GM18519 (cell line): ENCODE results near the gene AP2M1.

Experiments used
- ATAC-seq: cut with Tn5 transposase; IDR thresholded peaks from one replicate; pipeline ENCODE4 v1.9.1; 2021; ENCODE audit warnings: mild to moderate bottlenecking, moderate library complexity; ENCODE audit not compliant: unreplicated experiment, low FRiP score

AP2M1 gene

GRCh38 chr3:184176377-184177330, 2.0 kb downstream of the AP2M1 start:
- ATAC-seq: no peak

DNA sequence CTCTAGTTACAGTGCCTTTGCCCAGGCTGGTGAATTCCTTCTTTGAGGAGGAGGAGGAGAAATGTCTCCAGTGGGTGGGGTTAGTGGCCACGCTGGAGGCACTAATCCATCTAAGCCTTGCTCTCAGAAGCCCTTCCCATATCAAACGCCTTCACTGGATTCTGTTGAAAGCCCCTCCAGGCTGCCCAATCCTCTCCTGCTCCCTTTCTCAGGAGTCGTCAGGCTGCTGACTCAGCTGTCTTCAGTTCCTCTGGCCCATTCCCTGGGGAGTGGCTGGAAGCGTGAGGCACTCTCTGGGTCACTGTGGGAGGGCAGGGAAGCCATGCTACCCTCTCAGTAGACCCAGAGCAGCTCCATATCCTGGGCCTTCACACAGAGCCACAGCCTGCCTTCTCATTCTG, 2.7 kb downstream of the AP2M1 start:
- ATAC-seq: no peak

DNA sequence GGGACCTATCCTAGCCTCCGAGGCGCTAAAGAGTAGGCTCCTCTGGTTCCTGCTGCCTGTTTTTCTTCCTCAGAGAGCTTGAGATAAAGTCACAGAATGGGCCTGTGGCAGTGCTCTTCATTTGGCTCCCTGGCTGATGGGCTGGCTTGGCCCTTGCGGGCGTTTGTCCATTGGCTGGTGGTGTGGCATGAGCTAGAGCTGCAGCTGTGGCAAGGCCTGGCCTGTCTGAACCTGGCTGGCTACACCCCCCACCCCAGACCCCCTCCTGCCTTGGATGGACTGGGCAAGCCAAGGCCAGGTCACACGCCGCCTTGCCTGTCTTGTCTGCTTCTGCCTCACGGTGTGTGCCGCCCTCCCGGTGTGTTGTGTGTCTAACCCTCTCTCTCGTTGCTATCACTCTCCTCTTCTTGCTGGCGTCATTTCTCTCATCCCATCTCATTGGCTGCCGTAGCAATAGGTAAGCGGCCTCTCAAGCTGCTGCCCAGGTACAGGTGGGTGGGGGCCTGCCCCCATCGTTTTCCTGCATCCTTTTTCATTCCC, 3.2 kb downstream of the AP2M1 start:
- no peak for ATAC-seq

DNA sequence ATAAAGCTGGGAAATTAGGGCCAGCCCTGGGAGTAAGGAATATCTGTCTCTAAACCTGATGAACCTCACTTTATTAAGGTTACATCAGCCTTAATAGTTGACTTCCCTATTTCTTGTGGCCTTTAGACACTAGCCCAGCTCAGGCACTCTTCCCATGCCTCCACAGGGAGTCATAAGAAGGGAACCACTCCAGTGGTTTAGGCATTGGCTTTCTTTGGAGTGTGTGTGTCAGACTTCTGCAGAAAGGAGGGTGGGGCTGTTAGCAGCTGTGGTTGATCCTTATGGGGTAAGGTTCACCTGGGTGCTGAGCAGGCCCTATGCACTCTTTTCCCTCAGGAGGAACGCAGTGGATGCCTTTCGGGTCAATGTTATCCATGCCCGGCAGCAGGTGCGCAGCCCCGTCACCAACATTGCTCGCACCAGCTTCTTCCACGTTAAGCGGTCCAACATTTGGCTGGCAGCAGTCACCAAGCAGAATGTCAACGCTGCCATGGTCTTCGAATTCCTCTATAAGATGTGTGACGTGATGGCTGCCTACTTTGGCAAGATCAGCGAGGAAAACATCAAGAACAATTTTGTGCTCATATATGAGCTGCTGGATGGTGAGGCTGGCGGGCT, 4.0 kb downstream of the AP2M1 start:
- ATAC-seq: no peak

DNA sequence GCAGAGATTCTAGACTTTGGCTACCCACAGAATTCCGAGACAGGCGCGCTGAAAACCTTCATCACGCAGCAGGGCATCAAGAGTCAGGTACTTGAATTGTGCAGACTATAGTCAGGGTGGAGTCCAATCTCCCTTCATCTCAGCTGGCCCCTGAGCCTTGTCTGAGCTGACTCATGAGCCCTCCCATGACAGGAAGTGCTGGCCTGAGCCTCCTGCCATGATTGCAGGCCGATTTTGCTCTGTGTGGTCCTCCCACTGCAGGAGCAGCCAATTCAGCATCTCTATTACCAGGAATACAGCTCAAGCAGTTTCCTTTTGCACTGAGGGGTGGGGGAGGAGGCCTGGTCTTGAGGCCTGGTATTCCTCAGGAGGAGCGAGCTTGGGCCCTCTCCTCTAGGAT, 5.5 kb downstream of the AP2M1 start:
- no peak for ATAC-seq

DNA sequence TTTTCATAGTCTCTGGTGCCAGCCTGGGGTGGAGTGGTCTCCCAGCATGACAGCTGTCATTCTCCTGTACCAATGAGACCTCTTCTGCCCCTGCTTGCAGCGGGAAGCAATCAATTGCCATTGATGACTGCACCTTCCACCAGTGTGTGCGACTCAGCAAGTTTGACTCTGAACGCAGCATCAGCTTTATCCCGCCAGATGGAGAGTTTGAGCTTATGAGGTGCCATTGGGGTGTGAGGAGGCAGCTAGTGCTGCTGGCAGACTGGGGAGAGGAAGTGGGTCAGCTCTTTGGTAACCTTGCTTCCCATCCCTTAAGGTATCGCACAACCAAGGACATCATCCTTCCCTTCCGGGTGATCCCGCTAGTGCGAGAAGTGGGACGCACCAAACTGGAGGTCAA, 6.9 kb downstream of the AP2M1 start:
- no peak for ATAC-seq

- ATAC-seq: no peak
These were observed 9.0 kb downstream of the AP2M1 start for GRCh38 chr3:184183679-184184078.

DNA sequence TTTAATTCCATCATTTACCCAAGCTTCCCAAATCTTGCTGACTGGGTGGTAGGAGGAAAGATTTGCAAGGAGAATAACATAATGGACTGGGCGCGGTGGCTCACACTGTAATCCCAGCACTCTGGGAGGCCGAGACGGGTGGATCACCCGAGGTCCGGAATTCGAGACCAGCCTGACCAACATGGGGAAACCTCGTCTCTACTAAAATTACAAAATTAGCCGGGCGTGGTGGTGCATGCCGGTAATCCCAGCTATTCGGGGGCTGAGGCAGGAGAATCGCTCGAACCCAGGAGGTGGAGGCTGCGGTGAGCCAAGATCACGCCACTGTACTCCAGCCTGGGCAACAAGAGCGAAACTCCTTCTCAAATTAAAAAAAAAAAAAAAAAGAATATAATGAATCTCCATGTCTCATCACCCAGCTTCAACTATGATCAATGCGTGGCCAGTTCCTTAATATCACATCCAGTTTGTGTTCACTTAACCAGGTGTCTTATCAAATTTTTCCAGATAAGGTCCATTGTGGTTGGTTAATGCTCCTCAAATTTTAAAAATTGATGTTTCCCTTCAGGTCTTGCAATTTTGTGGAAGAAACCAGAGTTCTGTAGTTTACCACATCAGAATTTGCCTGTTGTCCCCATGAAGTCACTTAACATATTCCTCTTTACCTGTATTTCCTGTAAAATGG, 10.0 kb downstream of the AP2M1 start:
- no peak for ATAC-seq

GRCh38 chr3:184185461-184186183, 11.0 kb downstream of the AP2M1 start:
- ATAC-seq: peak; percentile 82

- ATAC-seq: peak; percentile 5
These were observed 11.7 kb downstream of the AP2M1 start, which contains the start of gene ABCF3 for GRCh38 chr3:184186184-184186901. Gene ABCF3, plus strand, starts transcription at chr3:184186199. Its CDS starts 9 bp downstream, at chr3:184186208.

GRCh38 chr3:184186902-184187207, 12.2 kb downstream of the AP2M1 start:
- ATAC-seq: no peak

DNA sequence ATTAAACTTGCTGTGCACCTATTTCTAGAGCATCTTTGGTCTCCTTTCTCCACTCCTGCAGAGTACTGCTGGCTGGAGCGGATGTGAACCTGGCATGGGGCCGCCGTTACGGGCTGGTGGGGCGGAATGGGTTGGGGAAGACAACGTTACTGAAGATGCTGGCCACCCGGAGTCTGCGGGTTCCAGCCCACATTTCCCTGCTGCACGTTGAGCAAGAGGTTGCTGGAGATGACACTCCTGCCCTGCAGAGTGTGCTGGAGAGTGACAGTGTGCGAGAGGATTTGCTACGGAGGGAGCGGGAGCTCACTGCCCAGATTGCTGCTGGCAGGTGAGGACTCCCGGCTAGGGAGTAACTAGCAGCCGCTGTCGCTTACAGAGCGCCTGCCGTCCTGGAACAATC, 13.4 kb downstream of the AP2M1 start:
- ATAC-seq: no peak

DNA sequence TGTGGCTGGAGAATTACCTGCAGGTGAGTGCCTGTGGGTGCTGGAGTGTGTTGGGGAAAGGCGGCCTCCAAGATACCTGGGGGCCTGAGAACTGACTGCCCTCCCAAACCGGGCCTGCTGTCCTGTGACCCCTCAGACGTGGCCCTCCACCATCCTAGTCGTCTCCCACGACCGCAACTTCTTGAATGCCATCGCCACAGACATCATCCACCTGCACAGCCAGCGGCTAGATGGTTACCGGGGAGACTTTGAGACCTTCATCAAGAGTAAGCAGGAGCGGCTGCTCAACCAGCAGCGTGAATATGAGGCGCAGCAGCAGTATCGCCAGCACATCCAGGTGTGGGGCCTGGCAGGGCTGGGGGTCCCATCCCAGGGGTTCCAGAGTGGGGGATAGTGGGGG, 14.8 kb downstream of the AP2M1 start:
- ATAC-seq: no peak

- no peak for ATAC-seq
These were observed 18.2 kb downstream of the AP2M1 start for GRCh38 chr3:184192889-184193288.

- ATAC-seq: no peak
These were observed 19.4 kb downstream of the AP2M1 start for GRCh38 chr3:184193991-184194539.

DNA sequence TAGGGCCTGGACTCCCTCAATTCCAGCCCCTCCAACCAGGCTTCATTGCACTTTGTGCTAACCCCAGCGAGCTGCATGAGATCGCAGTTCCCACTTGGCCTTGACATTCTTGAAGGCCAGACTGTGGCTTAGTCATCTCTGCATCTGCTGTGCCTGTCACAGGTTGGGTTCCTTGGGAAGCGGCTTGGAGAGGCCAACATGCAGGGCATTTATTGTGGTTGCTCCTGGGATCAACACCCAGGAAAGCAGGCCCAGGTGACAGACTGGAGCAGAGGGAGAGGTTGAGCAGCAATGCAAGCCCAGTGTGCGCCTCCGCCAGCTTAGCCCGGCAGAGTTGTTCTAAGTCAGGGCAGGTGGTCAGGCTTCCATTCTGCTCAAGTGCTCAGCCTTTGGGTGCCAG, 21.9 kb downstream of the AP2M1 start:
- no peak for ATAC-seq

- ATAC-seq: no peak
These were observed 23.9 kb downstream of the AP2M1 start for GRCh38 chr3:184198509-184198908.

- no peak for ATAC-seq
These were observed 26.2 kb downstream of the AP2M1 start for GRCh38 chr3:184200825-184201224.

GRCh38 chr3:184203526-184203925, 28.9 kb downstream of the AP2M1 start:
- no peak for ATAC-seq
